Psoas muscle (tissue), 8 donors: Measurements from ENCODE around the gene CLTCL1. TPM values are rescaled to one million over a fixed set of nuclear protein-coding genes. Genes with fewer than 3 reads are reported as not detected.
"Not testable (repeated sequence)": the region's sequence is repeated elsewhere in the genome, so short reads cannot be mapped to it uniquely, and the experiment has no call there.

Source experiments
- ATAC-seq, 4 donors: fragments of 200-7000 bp; cut with Tn5 transposase; one replicate each; pipeline ENCODE4 v1.9.1; 2020; ENCODE audit warnings: moderate library complexity in 3 of 4, mild to moderate bottlenecking in 2 of 4
- DNase-seq, 2 donors: peaks; one replicate each; pipeline ENCODE4 v3.0.0-alpha.2; 2020
- H3K27ac ChIP-seq: fragments of 200-600 bp; one replicate; pipeline ENCODE4 v1.8.0; 2022
- H3K27me3 ChIP-seq, 3 donors: fragments of 200-600 bp in 1 of 3; one replicate each; pipeline versions ENCODE4 v1.6.1 to v1.8.0; 2013 to 2022; ENCODE audit warnings: low read length in 2 of 3, mild to moderate bottlenecking in 2 of 3, moderate library complexity in 1 of 3; ENCODE audit not compliant: insufficient read depth in 3 of 3
- H3K36me3 ChIP-seq, 2 donors: fragments of 200-600 bp in 1 of 2; one replicate each; pipeline versions ENCODE4 v1.6.1 to v1.8.0; 2013 to 2022; ENCODE audit warnings: low read depth in 1 of 2, mild to moderate bottlenecking in 1 of 2, moderate library complexity in 1 of 2; ENCODE audit not compliant: insufficient read depth in 1 of 2
- H3K4me1 ChIP-seq: fragments of 200-600 bp; one replicate; pipeline ENCODE4 v1.8.0; 2022
- H3K4me3 ChIP-seq: fragments of 200-600 bp; one replicate; pipeline ENCODE4 v1.8.0; 2022; ENCODE audit warnings: mild to moderate bottlenecking
- H3K9me3 ChIP-seq: fragments of 200-600 bp; one replicate; pipeline ENCODE4 v1.8.0; 2022
- CTCF ChIP-seq: fragments of 200-600 bp; IDR thresholded peaks from one replicate; pipeline ENCODE4 v1.8.0; 2022; ENCODE audit warnings: antibody characterized with exemption
- WGBS, 3 donors: extraction: QIAGEN DNeasy Blood & Tissue Kit; methylation state at CpG; one replicate each; pipeline versions ENCODE4 v1.1.6 to v1.1.7; 2013; 5-methylcytosine and 5-hydroxymethylcytosine counted together
- intact Hi-C, 2 donors: fragments of 100-400 bp; cut with DNase I; formaldehyde crosslinking; loops; one replicate each; pipeline versions ENCODE4 v1.11.0 to v1.14.2; 2022
- polyA plus RNA-seq, 3 donors: library from polyadenylated mRNA; stranded (reverse); fragments of 200-250 nt; gene quantifications; one replicate each; pipeline ENCODE4 v1.2.3, GENCODE V29; 2013
- total RNA-seq, 4 donors: library from RNA; stranded (reverse); fragmentation: NEBNext Ultra II Directional in 2 of 4; extraction: Animal tissue kit (Norgen Biotek cat#: 25700) in 2 of 4; gene quantifications; one replicate each; pipeline versions ENCODE4 v1.2.1 to v1.2.4, GENCODE V29; 2021 to 2023
- donor health status: healthy with polysubstance abuse.
- donor health status: DM: no; HTN: no; CAD: no; lungs with moderate emphysema.
- donor health status: Bipolar disorder and iron deficiency.
- donor health status: healthy.
- donor health status: DM: yes; HTN: yes; CAD: no.
- donor health status: DM: no; HTN: no; CAD: no.
- donor health status: DM: no; HTN: no; CAD: no.
- donor health status: DM: yes; HTN: yes; CAD: no.

The CLTCL1 gene
- total and polyA plus RNA-seq, 7 donors: 16.8 to 253 (median 92.6) TPM

- no peak for ATAC-seq
- Histone ChIP-seq H3K36me3 (no peaks in the 10 kb centered on the region), H3K4me3 (no peak overlapping the region), H3K27me3 (peaks cover 0 to 49% (median 13%) of the 10 kb centered on the region in 3 donors), H3K9me3 (no peaks in the 10 kb centered on the region), H3K4me1 (peaks cover 12% of the 10 kb centered on the region), H3K27ac (no peak overlapping the region)
- 59 to 74% (median 68%) methylated on average over 13 of the region's 13 CpGs for WGBS, 3 donors
- TF ChIP-seq CTCF: no peak
- no peak for DNase-seq
- intact Hi-C loops: no loop called here
Observed at GRCh38 chr22:19167106-19167869, 124.2 kb downstream of the CLTCL1 start.

GRCh38 chr22:19166421-19166820 is 125.1 kb downstream of the CLTCL1 start:
- Histone ChIP-seq H3K27me3 (peaks cover 0 to 49% (median 13%) of the 10 kb centered on the region in 3 donors), H3K36me3 (no peaks in the 10 kb centered on the region), H3K9me3 (no peaks in the 10 kb centered on the region), H3K4me3 (no peak overlapping the region), H3K27ac (no peak overlapping the region), H3K4me1 (peaks cover 12% of the 10 kb centered on the region)
- DNase-seq: no peak
- intact Hi-C loops: no loop called here
- ATAC-seq: no peak
- 69 to 70% (median 69%) methylated on average over 8 of the region's 8 CpGs for WGBS, 3 donors
- TF ChIP-seq CTCF: no peak

GRCh38 chr22:19164425-19164824 is 127.1 kb downstream of the CLTCL1 start:
- no peaks in the 10 kb centered on the region for H3K36me3 ChIP-seq
- DNase-seq: no peak
- no peak for ATAC-seq
- H3K27me3 ChIP-seq: peaks cover 0 to 49% (median 13%) of the 10 kb centered on the region in 3 donors
- no peak overlapping the region for H3K27ac ChIP-seq
- H3K4me3 ChIP-seq: no peak overlapping the region
- intact Hi-C loops: no loop called here
- TF ChIP-seq CTCF: no peak
- WGBS, 3 donors: 95 to 98% (median 96%) methylated on average over 6 of the region's 6 CpGs
- no peaks in the 10 kb centered on the region for H3K9me3 ChIP-seq
- H3K4me1 ChIP-seq: peaks cover under 1% of the 10 kb centered on the region

GRCh38 chr22:19158649-19159048 is 132.9 kb downstream of the CLTCL1 start:
- H3K27me3 ChIP-seq: peaks cover 0 to 20% (median 0%) of the 10 kb centered on the region in 3 donors
- H3K27ac ChIP-seq, H3K4me1 ChIP-seq, DNase-seq, H3K4me3 ChIP-seq, H3K36me3 ChIP-seq, H3K9me3 ChIP-seq, ATAC-seq: not testable (repeated sequence)
- intact Hi-C loops: loop anchor here in 1 of 2 donors (5.0 kb wide), 1 partner anchor 729 kb away; no protein-coding TSS in a partner anchor
- WGBS, 3 donors: 85 to 90% (median 87%) methylated on average over 11 of the region's 11 CpGs

GRCh38 chr22:19156109-19156508 is 135.4 kb downstream of the CLTCL1 start:
- peaks cover 0 to 40% (median 9%) of the 10 kb centered on the region in 3 donors for H3K27me3 ChIP-seq
- not testable (repeated sequence) for H3K9me3 ChIP-seq, H3K27ac ChIP-seq, H3K36me3 ChIP-seq, H3K4me1 ChIP-seq, ATAC-seq, H3K4me3 ChIP-seq, DNase-seq
- WGBS, 3 donors: 74 to 80% (median 75%) methylated on average over 9 of the region's 9 CpGs
- intact Hi-C loops: loop anchor here in 1 of 2 donors (5.0 kb wide), 1 partner anchor 731 kb away; no protein-coding TSS in a partner anchor
